ENCODE measurements around the gene SYNPO.

SYNPO gene

GRCh38 chr5:150670275-150670947 lies 30.0 kb downstream of the SYNPO start:
- FAIRE-seq (no peak), DNase-seq (ENCODE audit: insufficient read length, low spot score) (no peak)
- TF ChIP-seq, protein P1, sequence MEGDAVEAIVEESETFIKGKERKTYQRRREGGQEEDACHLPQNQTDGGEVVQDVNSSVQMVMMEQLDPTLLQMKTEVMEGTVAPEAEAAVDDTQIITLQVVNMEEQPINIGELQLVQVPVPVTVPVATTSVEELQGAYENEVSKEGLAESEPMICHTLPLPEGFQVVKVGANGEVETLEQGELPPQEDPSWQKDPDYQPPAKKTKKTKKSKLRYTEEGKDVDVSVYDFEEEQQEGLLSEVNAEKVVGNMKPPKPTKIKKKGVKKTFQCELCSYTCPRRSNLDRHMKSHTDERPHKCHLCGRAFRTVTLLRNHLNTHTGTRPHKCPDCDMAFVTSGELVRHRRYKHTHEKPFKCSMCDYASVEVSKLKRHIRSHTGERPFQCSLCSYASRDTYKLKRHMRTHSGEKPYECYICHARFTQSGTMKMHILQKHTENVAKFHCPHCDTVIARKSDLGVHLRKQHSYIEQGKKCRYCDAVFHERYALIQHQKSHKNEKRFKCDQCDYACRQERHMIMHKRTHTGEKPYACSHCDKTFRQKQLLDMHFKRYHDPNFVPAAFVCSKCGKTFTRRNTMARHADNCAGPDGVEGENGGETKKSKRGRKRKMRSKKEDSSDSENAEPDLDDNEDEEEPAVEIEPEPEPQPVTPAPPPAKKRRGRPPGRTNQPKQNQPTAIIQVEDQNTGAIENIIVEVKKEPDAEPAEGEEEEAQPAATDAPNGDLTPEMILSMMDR (IDR thresholded peaks at IDR 0.05; ENCODE audit: insufficient read depth, missing control alignments), result no peak

GRCh38 chr5:150670948-150671310 lies 30.5 kb downstream of the SYNPO start:
- DNase-seq (ENCODE audit: insufficient read length, low spot score) (no peak), FAIRE-seq (no peak)
- TF ChIP-seq, protein P1 (IDR thresholded peaks at IDR 0.05; ENCODE audit: insufficient read depth, missing control alignments), result no peak

DNA sequence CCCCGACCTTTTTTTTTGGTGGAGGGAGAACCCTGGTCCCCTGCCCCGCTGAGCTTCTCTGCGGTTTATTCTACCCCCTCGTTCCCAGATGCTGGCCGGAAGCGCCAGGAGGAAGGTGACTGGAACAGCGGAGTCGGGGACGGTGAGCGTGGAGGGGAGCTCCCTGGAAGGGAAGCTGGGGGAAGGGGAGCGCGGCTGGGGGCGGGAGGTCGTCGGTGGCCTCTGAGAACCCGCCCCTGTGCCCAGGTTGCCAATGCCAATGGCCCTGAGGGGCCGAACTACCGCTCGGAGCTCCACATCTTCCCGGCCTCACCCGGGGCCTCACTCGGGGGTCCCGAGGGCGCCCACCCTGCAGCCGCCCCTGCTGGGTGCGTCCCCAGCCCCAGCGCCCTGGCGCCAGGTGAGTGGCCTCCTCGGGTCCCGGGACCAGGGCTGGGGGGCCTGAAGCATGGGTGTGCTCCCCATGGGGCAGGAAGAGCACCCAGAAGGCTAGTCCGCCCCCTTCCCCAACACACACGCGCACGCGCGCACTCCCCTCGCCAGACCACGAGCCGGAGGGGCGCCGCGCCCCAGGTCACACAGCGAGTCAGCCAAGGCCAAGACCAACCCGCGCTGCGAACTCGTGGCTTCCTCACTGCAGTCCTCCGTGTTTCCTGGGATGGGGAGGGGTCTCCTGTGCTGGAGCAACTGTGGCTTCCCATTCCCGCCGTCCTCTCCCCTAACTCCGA lies 31.2 kb downstream of the SYNPO start:
- TF ChIP-seq, protein P1 (IDR thresholded peaks at IDR 0.05; ENCODE audit: insufficient read depth, missing control alignments), result no peak
- no peak for DNase-seq (ENCODE audit: insufficient read length, low spot score)
- no peak for FAIRE-seq

GRCh38 chr5:150672237-150672883 lies 31.9 kb downstream of the SYNPO start:
- FAIRE-seq, result no peak
- TF ChIP-seq, protein P1 (IDR thresholded peaks at IDR 0.05; ENCODE audit: insufficient read depth, missing control alignments), result no peak
- no peak for DNase-seq (ENCODE audit: insufficient read length, low spot score)

DNA sequence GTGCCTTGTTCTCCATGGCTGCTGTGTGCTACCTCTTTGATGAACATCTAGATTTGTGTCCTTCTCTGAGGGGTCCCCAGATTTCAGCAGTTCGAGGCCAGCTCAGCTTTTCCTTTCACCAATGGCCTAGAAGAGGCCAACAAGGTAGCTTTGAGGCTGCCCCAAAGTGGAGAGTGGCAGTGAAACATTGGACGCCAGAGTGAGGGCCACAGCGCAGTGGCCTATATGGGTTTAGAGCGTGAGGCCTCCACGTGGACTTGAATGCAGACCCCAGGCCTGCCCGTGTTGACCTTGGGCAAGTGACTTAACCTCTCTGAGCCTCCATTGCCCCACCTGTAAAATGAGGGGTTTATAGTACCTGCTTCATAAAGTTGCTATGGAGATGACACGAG lies 32.4 kb downstream of the SYNPO start:
- TF ChIP-seq, protein P1 (IDR thresholded peaks at IDR 0.05; ENCODE audit: insufficient read depth, missing control alignments), result no peak
- FAIRE-seq, result no peak
- DNase-seq (ENCODE audit: insufficient read length, low spot score), result no peak

DNA sequence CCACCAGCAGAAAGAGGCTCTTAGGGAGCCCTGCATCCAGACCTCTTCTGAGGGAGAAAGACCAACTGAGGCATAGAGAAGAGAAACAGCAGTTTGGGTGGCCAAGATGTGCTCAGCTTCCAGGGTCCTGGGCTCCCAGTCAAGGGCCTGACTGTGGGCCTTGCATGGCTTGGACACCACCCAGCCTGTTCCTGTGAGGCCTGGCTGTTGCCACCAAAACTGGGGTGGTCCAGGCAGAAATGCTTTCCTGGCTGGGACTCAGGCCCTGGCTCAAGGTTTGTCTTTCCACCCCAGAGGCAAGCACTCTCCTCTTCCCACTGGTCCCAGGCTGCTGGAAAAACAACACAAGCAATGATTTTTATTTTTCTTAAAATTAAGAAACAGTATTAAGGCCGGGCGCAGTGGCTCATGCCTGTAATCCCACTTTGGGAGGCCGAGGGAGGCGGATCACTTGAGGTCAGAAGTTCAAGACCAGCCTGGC lies 33.9 kb downstream of the SYNPO start:
- TF ChIP-seq, protein P1 (IDR thresholded peaks at IDR 0.05; ENCODE audit: insufficient read depth, missing control alignments), result no peak
- FAIRE-seq (no peak), DNase-seq (ENCODE audit: insufficient read length, low spot score) (no peak)

Data from D721Med (cell line).